Uterus (tissue), 2 donors: ENCODE measurements around the gene ZNF84.

ENCODE experiments used
- CTCF ChIP-seq, 4 experiments: fragments of 200-600 bp in 2 of 4; fragments of 450-650 bp in 2 of 4; sonication (generic) in 2 of 4; IDR thresholded peaks; one replicate each; pipeline ENCODE4 v1.5.1; 2016 to 2019; ENCODE audit warnings: antibody characterized with exemption in 4 of 4, mild to moderate bottlenecking in 2 of 4, moderate library complexity in 1 of 4
- POLR2A ChIP-seq, 2 donors: fragments of 450-650 bp; IDR thresholded peaks; one replicate each; pipeline ENCODE4 v1.6.1; 2016; ENCODE audit warnings: antibody characterized with exemption in 2 of 2, mild to moderate bottlenecking in 1 of 2, moderate library complexity in 1 of 2

- no peak for TF ChIP-seq CTCF (IDR thresholded peaks at IDR 0.05)
- TF ChIP-seq POLR2A (IDR thresholded peaks at IDR 0.05): no peak
These were observed 20.1 kb downstream of the ZNF84 start for GRCh38 chr12:133057446-133057845.
